ENCODE results near the gene ANKS1B. TPM values are rescaled to one million over a fixed set of nuclear protein-coding genes. Genes with fewer than 3 reads are reported as not detected.

Gene ANKS1B
- total and polyA plus RNA-seq, 11 donors: 0.62 to 5.8 (median 1.8) TPM

DNA sequence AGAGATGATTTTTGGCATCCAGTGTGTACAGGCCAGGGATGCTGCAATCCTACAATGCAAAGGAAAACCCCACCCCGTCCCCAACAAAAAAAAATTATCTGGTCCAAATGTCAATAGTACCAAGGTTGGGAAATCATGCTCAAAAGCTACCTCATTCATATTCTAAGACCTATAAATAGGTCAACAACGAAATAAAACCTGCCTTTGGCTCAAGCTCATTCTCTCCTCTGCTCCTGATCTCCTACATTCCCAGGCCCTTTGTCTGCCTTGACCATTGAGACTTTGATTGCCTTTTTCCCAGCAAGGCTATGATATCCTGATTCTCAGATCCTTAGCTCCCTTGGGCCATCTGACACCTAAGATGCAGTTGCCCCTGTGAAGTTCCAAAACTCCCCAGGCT, 30.0 kb downstream of the ANKS1B start:
- H3K36me3 ChIP-seq: no peaks in the 10 kb centered on the region
- 58 to 68% (median 60%) methylated on average over 2 of the region's 2 CpGs for WGBS, 4 donors
- no peak overlapping the region for H3K27ac ChIP-seq
- no peak overlapping the region for H3K4me3 ChIP-seq
- no peak for ATAC-seq
- no peaks in the 10 kb centered on the region for H3K27me3 ChIP-seq
- no peak for TF ChIP-seq POLR2A (IDR thresholded peaks at IDR 0.05)
- TF ChIP-seq, protein P1, sequence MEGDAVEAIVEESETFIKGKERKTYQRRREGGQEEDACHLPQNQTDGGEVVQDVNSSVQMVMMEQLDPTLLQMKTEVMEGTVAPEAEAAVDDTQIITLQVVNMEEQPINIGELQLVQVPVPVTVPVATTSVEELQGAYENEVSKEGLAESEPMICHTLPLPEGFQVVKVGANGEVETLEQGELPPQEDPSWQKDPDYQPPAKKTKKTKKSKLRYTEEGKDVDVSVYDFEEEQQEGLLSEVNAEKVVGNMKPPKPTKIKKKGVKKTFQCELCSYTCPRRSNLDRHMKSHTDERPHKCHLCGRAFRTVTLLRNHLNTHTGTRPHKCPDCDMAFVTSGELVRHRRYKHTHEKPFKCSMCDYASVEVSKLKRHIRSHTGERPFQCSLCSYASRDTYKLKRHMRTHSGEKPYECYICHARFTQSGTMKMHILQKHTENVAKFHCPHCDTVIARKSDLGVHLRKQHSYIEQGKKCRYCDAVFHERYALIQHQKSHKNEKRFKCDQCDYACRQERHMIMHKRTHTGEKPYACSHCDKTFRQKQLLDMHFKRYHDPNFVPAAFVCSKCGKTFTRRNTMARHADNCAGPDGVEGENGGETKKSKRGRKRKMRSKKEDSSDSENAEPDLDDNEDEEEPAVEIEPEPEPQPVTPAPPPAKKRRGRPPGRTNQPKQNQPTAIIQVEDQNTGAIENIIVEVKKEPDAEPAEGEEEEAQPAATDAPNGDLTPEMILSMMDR (IDR thresholded peaks at IDR 0.05): no peak
- no peak for DNase-seq
- H3K9me3 ChIP-seq: peaks cover 0 to 8% (median 0%) of the 10 kb centered on the region in 12 donors
- no peaks in the 10 kb centered on the region for H3K4me1 ChIP-seq
- intact Hi-C loops (cut with DNase I): no loop called here

DNA sequence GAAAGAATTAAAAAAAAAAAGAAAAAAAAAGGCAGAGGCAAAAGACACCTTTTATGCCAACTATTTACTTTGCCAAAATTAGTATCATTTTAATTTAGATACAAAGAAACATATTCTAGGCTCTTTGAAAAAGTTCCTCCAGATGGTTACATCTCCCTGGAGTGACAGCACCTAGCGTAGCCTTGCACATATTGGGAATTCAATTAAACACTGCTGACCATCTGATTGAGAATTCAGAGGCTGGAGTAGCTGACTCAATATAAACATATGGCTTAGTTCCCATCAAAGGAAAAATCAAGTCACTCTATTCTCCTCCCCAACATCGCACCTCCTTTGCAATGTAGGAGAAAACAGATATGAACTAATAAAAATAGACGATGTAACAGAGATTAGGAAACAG, 36.4 kb downstream of the ANKS1B start:
- intact Hi-C loops (cut with DNase I): no loop called here
- no peak for TF ChIP-seq POLR2A (IDR thresholded peaks at IDR 0.05)
- TF ChIP-seq, protein P1 (IDR thresholded peaks at IDR 0.05): no peak
- Histone ChIP-seq H3K36me3 (no peaks in the 10 kb centered on the region), H3K27ac (no peak overlapping the region), H3K4me1 (no peaks in the 10 kb centered on the region), H3K4me3 (no peak overlapping the region), H3K9me3 (peaks cover 0 to 8% (median 0%) of the 10 kb centered on the region in 12 donors), H3K27me3 (no peaks in the 10 kb centered on the region)
- 80 to 87% (median 84%) methylated on average over 3 of the region's 3 CpGs for WGBS, 4 donors
- DNase-seq (no peak), ATAC-seq (no peak)

DNA sequence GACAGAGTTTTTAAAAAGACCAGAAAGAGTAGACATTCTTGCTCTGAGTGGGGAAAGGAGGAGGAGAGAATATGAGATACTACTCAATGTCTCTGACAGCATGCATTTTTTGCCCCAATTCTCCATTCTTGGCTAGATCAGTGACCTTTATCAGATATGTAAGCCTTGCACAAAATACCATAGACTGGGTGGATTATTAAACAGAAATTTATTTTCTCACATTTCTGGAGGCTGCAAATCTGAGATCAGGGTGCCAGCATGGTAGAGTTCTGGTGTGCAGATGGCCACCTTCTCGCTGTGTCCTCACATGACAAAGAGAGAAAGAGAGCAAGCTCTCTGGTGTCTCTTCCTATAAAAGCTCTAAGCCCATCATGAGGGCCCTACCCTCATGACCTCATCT, 38.6 kb downstream of the ANKS1B start:
- DNase-seq (no peak), ATAC-seq (no peak)
- no peak overlapping the region for H3K27ac ChIP-seq
- H3K36me3 ChIP-seq: no peaks in the 10 kb centered on the region
- H3K4me1 ChIP-seq: no peaks in the 10 kb centered on the region
- TF ChIP-seq POLR2A (IDR thresholded peaks at IDR 0.05): no peak
- TF ChIP-seq, protein P1 (IDR thresholded peaks at IDR 0.05): no peak
- H3K4me3 ChIP-seq: no peak overlapping the region
- peaks cover 0 to 5% (median 0%) of the 10 kb centered on the region in 12 donors for H3K9me3 ChIP-seq
- intact Hi-C loops (cut with DNase I): no loop called here
- WGBS, 4 donors: 76 to 87% (median 83%) methylated on average over 1 of the region's 1 CpG
- no peaks in the 10 kb centered on the region for H3K27me3 ChIP-seq

DNA sequence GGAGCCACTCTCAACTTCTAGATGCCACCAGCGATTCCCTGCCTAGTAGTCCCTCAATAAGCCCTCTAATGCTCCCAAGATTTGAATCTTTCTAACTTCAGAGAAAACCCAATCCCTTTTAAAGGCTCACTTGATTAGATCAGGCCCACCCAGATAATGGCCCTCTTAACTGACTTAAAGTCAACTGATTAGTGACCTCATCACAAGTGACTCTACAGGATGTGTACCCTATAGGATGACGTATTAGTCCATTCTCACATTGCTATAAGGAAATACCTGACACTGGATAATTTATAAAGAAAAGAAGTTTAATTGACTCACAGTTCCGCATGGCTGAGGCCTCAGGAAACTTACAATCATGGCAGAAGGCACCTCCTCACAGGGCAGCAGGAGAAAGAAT, 49.1 kb downstream of the ANKS1B start:
- TF ChIP-seq, protein P1 (IDR thresholded peaks at IDR 0.05): no peak
- no peak for TF ChIP-seq POLR2A (IDR thresholded peaks at IDR 0.05)
- DNase-seq (no peak), ATAC-seq (no peak)
- H3K4me1 ChIP-seq: no peaks in the 10 kb centered on the region
- intact Hi-C loops (cut with DNase I): no loop called here
- 74 to 82% (median 79%) methylated on average over 3 of the region's 3 CpGs for WGBS, 4 donors
- H3K9me3 ChIP-seq: no peaks in the 10 kb centered on the region
- H3K4me3 ChIP-seq: no peak overlapping the region
- no peak overlapping the region for H3K27ac ChIP-seq
- H3K27me3 ChIP-seq: no peaks in the 10 kb centered on the region
- H3K36me3 ChIP-seq: no peaks in the 10 kb centered on the region
